Spleen (tissue), 7 donors: ENCODE data around the gene SUSD4.

Source experiments
- POLR2A ChIP-seq, 3 donors: fragments of 450-650 bp; IDR thresholded peaks; one replicate each; pipeline ENCODE4 v1.5.1; 2017; ENCODE audit warnings: antibody characterized with exemption in 3 of 3, mild to moderate bottlenecking in 1 of 3
- POLR2AphosphoS5 ChIP-seq, 3 donors: sonication (generic); formaldehyde crosslinking; IDR thresholded peaks; one replicate each; pipeline ENCODE4 v1.5.1; 2017; ENCODE audit warnings: antibody characterized with exemption in 3 of 3
- TF ChIP-seq, protein P1 (sequence below), 11 experiments: fragments of 200-600 bp in 7 of 11; fragments of 450-650 bp in 4 of 11; sonication (generic) in 4 of 11; IDR thresholded peaks in 8 of 11; conservative IDR thresholded peaks in 3 of 11; 1 replicate in 7 of 11; 2 replicates in 4 of 11; pipeline versions ENCODE4 v1.4.0 to v1.8.0; 2016 to 2021; ENCODE audit warnings: antibody characterized with exemption in 11 of 11, inconsistent platforms in 4 of 11, mild to moderate bottlenecking in 1 of 11
- donor health status: DM: no; HTN: no; CAD: no; lungs with moderate emphysema.
- donor health status: DM: no; HTN: no; CAD: no.
- donor health status: DM: no; HTN: no; CAD: no.

DNA sequence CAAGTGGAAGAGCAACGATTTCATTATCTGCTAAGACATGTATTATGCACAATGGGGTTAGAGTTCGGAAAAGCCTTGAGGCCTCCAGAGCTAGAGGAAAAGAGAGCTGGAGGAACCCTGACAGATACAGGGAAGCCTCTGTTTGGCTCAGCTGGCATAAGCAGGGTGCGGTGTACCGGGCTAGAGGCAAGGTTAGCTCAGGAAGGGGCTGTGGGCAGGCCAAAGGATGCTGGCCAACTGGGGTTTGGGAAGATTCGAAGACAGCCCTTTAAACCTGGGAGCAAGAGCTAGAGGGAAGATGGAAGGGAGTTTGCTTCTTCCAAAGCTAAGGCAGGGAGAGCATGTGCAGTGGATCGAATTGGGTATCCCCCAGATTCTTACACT, 113.4 kb downstream of the SUSD4 start:
- TF ChIP-seq, protein P1, sequence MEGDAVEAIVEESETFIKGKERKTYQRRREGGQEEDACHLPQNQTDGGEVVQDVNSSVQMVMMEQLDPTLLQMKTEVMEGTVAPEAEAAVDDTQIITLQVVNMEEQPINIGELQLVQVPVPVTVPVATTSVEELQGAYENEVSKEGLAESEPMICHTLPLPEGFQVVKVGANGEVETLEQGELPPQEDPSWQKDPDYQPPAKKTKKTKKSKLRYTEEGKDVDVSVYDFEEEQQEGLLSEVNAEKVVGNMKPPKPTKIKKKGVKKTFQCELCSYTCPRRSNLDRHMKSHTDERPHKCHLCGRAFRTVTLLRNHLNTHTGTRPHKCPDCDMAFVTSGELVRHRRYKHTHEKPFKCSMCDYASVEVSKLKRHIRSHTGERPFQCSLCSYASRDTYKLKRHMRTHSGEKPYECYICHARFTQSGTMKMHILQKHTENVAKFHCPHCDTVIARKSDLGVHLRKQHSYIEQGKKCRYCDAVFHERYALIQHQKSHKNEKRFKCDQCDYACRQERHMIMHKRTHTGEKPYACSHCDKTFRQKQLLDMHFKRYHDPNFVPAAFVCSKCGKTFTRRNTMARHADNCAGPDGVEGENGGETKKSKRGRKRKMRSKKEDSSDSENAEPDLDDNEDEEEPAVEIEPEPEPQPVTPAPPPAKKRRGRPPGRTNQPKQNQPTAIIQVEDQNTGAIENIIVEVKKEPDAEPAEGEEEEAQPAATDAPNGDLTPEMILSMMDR (IDR thresholded peaks at IDR 0.05 in 8 of 11, conservative IDR thresholded peaks at IDR 0.05 in 3 of 11), result no peak
- TF ChIP-seq POLR2A (IDR thresholded peaks at IDR 0.05) (no peak), POLR2AphosphoS5 (IDR thresholded peaks at IDR 0.05) (no peak)
